ENCODE results near the gene MIOS. TPM values are rescaled to one million over a fixed set of nuclear protein-coding genes. Genes with fewer than 3 reads are reported as not detected.
"Not testable (repeated sequence)": the region's sequence is repeated elsewhere in the genome, so short reads cannot be mapped to it uniquely, and the experiment has no call there.

The MIOS gene
- total RNA-seq, 4 donors from 2014 or later = 8.4 to 41.9 (median 26.1) TPM

- no peaks in the 10 kb centered on the region for H3K9me3 ChIP-seq
- intact Hi-C loops (cut with DNase I; ENCODE audit: low total_unique reads) = no loop called here
- H3K27ac ChIP-seq = no peak overlapping the region
- in situ Hi-C loops (cut with MboI; ENCODE audit: low pct_ligation_motif_present in 1 of 4, low pct_unique_long_range_greater_than_20kb in 1 of 4, low sequenced_read_pairs in 3 of 4) = no loop called here
- TF ChIP-seq EP300 (IDR thresholded peaks at IDR 0.05; ENCODE audit: low read depth) (no peak), POLR2AphosphoS5 (IDR thresholded peaks at IDR 0.05) (no peak), POLR2A (IDR thresholded peaks at IDR 0.05) (no peak)
- TF ChIP-seq, protein P1, sequence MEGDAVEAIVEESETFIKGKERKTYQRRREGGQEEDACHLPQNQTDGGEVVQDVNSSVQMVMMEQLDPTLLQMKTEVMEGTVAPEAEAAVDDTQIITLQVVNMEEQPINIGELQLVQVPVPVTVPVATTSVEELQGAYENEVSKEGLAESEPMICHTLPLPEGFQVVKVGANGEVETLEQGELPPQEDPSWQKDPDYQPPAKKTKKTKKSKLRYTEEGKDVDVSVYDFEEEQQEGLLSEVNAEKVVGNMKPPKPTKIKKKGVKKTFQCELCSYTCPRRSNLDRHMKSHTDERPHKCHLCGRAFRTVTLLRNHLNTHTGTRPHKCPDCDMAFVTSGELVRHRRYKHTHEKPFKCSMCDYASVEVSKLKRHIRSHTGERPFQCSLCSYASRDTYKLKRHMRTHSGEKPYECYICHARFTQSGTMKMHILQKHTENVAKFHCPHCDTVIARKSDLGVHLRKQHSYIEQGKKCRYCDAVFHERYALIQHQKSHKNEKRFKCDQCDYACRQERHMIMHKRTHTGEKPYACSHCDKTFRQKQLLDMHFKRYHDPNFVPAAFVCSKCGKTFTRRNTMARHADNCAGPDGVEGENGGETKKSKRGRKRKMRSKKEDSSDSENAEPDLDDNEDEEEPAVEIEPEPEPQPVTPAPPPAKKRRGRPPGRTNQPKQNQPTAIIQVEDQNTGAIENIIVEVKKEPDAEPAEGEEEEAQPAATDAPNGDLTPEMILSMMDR (IDR thresholded peaks at IDR 0.05) = no peak
- DNase-seq = no peak
- H3K27me3 ChIP-seq = no peaks in the 10 kb centered on the region
- H3K36me3 ChIP-seq = no peaks in the 10 kb centered on the region
- no peak overlapping the region for H3K4me3 ChIP-seq
- H3K4me1 ChIP-seq = peaks cover 3 to 27% (median 8%) of the 10 kb centered on the region in 4 donors
- 80 to 96% methylated on average over 4 of the region's 4 CpGs for WGBS, 2 donors (ENCODE audit: low coverage in 1 of 2)
These were observed 88.5 kb downstream of the MIOS start for GRCh38 chr7:7654964-7655715.

GRCh38 chr7:7656459-7656858 lies 89.8 kb downstream of the MIOS start:
- H3K9me3 ChIP-seq; H3K27me3 ChIP-seq; intact Hi-C loops (cut with DNase I; ENCODE audit: low total_unique reads); H3K27ac ChIP-seq; DNase-seq; H3K36me3 ChIP-seq; in situ Hi-C loops (cut with MboI; ENCODE audit: low pct_ligation_motif_present in 1 of 4, low pct_unique_long_range_greater_than_20kb in 1 of 4, low sequenced_read_pairs in 3 of 4); H3K4me3 ChIP-seq: not testable (repeated sequence)
- peaks cover 0 to 18% (median 0%) of the 10 kb centered on the region in 4 donors for H3K4me1 ChIP-seq
- 94 to 95% methylated on average over 3 of the region's 3 CpGs for whole genome bisulfite sequencing, 2 donors (ENCODE audit: low coverage in 1 of 2)

Other genes with a start within 250 kb of the MIOS start
- 1 to 10 TPM in 3 of 4 donors, under 1 TPM in 1; 0.60 to 4.4 (median 4.1) TPM for gene COL28A1, start 31.0 kb upstream of the MIOS start, total RNA-seq
- 10 to 100 TPM in 2 of 4 donors, 1 to 10 TPM in 1, under 1 TPM in 1; 0.40 to 21.3 (median 14.6) TPM for gene UMAD1, start 73.9 kb downstream of the MIOS start, total RNA-seq
- gene RPA3, start 151.7 kb downstream of the MIOS start, total RNA-seq = 10 to 100 TPM in 2 of 4 donors, 1 to 10 TPM in 2; 1.4 to 24.6 (median 7.6) TPM